Progenitor cell of endocrine pancreas (in vitro differentiated cells): Measurements from ENCODE around the gene EDN1. TPM values are rescaled to one million over a fixed set of nuclear protein-coding genes. Genes with fewer than 3 reads are reported as not detected.
A peak's percentile ranks its signal among the peaks of the same experiment; 100 is the strongest.

Experiments used
- DNase-seq: peaks from one replicate; pipeline ENCODE4 v3.0.0; 2021; ENCODE audit warnings: low spot score; ENCODE audit not compliant: unreplicated experiment
- H3K27ac Mint-ChIP-seq: 2 replicates; pipeline ENCODE4 v1.8.0; 2021; ENCODE audit warnings: mild to moderate bottlenecking, moderate library complexity, mixed read lengths
- H3K27me3 Mint-ChIP-seq: 2 replicates; pipeline ENCODE4 v1.8.0; 2021; ENCODE audit warnings: mixed read lengths
- H3K36me3 Mint-ChIP-seq: 2 replicates; pipeline ENCODE4 v1.8.0; 2022; ENCODE audit warnings: mixed read lengths; ENCODE audit not compliant: insufficient read depth
- H3K4me1 Mint-ChIP-seq: 2 replicates; pipeline ENCODE4 v1.8.0; 2021; ENCODE audit warnings: low read depth, mixed read lengths
- H3K4me3 Mint-ChIP-seq: 2 replicates; pipeline ENCODE4 v1.8.0; 2021; ENCODE audit warnings: low read depth, mild to moderate bottlenecking, moderate library complexity, mixed read lengths
- H3K9me3 Mint-ChIP-seq: 2 replicates; pipeline ENCODE4 v1.8.0; 2021; ENCODE audit warnings: low read depth, mixed read lengths
- CTCF ChIP-seq: fragments of 200-600 bp; sonication (generic); IDR thresholded peaks from one replicate; pipeline ENCODE4 v1.5.0; 2021; ENCODE audit warnings: antibody characterized with exemption, mild to moderate bottlenecking; ENCODE audit not compliant: unreplicated experiment
- total RNA-seq: library from RNA; stranded (reverse); gene quantifications from 2 replicates; pipeline ENCODE4 v1.2.1, GENCODE V29; 2021

Gene EDN1
- total RNA-seq, 1 donor from 2014 or later, result 2.0 TPM

GRCh38 chr6:12262236-12263061 lies 27.7 kb upstream of the EDN1 start:
- no peak overlapping the region for H3K4me3 Mint-ChIP-seq
- peaks cover 41% of the 10 kb centered on the region for H3K4me1 Mint-ChIP-seq
- DNase-seq, result no peak
- peaks cover 17% of the 10 kb centered on the region for H3K9me3 Mint-ChIP-seq
- no peaks in the 10 kb centered on the region for H3K27me3 Mint-ChIP-seq
- H3K27ac Mint-ChIP-seq, result peak overlapping the region; percentile 92
- no peak for TF ChIP-seq CTCF
- no peaks in the 10 kb centered on the region for H3K36me3 Mint-ChIP-seq

GRCh38 chr6:12263403-12263802 lies 26.8 kb upstream of the EDN1 start:
- H3K4me1 Mint-ChIP-seq, result peaks cover 39% of the 10 kb centered on the region
- H3K4me3 Mint-ChIP-seq, result peak overlapping the region; percentile 12

GRCh38 chr6:12264671-12265070 lies 25.5 kb upstream of the EDN1 start:
- Mint-ChIP-seq H3K27ac (no peak overlapping the region), H3K9me3 (peaks cover 21% of the 10 kb centered on the region), H3K27me3 (no peaks in the 10 kb centered on the region), H3K36me3 (no peaks in the 10 kb centered on the region), H3K4me3 (no peak overlapping the region), H3K4me1 (peaks cover 37% of the 10 kb centered on the region)
- no peak for DNase-seq
- TF ChIP-seq CTCF, result no peak

More at GRCh38 chr6:12263403-12263802, 26.8 kb upstream of the EDN1 start:
- TF ChIP-seq CTCF, result no peak
- DNase-seq, result no peak
- Mint-ChIP-seq H3K36me3 (no peaks in the 10 kb centered on the region), H3K9me3 (peaks cover 20% of the 10 kb centered on the region), H3K27me3 (no peaks in the 10 kb centered on the region), H3K27ac (peak overlapping the region; percentile 65)

- H3K27ac Mint-ChIP-seq, result no peak overlapping the region
- no peak for TF ChIP-seq CTCF
- H3K27me3 Mint-ChIP-seq, result no peaks in the 10 kb centered on the region
- DNase-seq, result no peak
- H3K36me3 Mint-ChIP-seq, result no peaks in the 10 kb centered on the region
- H3K9me3 Mint-ChIP-seq, result peaks cover 21% of the 10 kb centered on the region
- H3K4me1 Mint-ChIP-seq, result peaks cover 35% of the 10 kb centered on the region
- no peak overlapping the region for H3K4me3 Mint-ChIP-seq
Observed at GRCh38 chr6:12265296-12265695, 24.9 kb upstream of the EDN1 start.

GRCh38 chr6:12265791-12266190 lies 24.4 kb upstream of the EDN1 start:
- no peak overlapping the region for H3K4me3 Mint-ChIP-seq
- H3K27ac Mint-ChIP-seq, result no peak overlapping the region
- no peaks in the 10 kb centered on the region for H3K36me3 Mint-ChIP-seq
- DNase-seq, result no peak
- no peaks in the 10 kb centered on the region for H3K27me3 Mint-ChIP-seq
- TF ChIP-seq CTCF, result no peak
- peaks cover 24% of the 10 kb centered on the region for H3K9me3 Mint-ChIP-seq
- H3K4me1 Mint-ChIP-seq, result peaks cover 30% of the 10 kb centered on the region
